ENCODE data around the gene PPP1R14B.
A peak's percentile ranks its signal among the peaks of the same experiment; 100 is the strongest.
"Not testable (repeated sequence)": the region's sequence is repeated elsewhere in the genome, so short reads cannot be mapped to it uniquely, and the experiment has no call there.

PPP1R14B gene

DNA sequence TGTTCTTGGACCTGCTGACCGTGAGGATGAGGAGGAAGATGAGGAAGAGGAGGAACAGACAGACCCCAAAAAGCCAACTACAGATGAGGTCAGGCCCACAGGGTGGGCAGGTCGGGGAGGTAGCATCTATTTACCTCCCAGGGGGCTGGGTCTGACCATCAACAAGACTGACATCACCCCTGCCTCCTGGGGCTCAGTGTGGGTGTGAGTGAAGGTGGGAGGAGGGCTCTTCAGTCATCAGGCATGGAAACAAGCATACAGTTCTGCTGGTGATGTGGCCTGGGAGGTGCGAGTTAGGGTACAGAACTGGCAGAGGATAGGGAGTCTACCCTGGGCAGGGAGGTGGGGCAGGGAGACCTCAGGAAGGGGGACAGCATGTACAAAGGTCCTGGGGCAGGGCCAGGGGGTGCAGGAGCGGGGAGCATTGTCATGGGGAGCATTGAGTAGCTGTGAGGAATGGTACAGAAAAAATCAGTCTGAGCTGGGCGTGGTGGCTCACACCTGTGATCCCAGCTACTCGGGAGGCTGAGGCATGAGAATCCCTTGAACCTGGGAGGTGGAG, 13.5 kb upstream of the PPP1R14B start:
- no peak for DNase-seq

GRCh38 chr11:64259533-64260067, 12.9 kb upstream of the PPP1R14B start:
- DNase-seq = no peak

- DNase-seq = no peak
Observed at GRCh38 chr11:64258946-64259532, 12.3 kb upstream of the PPP1R14B start.

GRCh38 chr11:64258356-64258755, 11.6 kb upstream of the PPP1R14B start:
- no peak for DNase-seq

GRCh38 chr11:64256300-64256699, 9.6 kb upstream of the PPP1R14B start:
- no peak for DNase-seq

DNA sequence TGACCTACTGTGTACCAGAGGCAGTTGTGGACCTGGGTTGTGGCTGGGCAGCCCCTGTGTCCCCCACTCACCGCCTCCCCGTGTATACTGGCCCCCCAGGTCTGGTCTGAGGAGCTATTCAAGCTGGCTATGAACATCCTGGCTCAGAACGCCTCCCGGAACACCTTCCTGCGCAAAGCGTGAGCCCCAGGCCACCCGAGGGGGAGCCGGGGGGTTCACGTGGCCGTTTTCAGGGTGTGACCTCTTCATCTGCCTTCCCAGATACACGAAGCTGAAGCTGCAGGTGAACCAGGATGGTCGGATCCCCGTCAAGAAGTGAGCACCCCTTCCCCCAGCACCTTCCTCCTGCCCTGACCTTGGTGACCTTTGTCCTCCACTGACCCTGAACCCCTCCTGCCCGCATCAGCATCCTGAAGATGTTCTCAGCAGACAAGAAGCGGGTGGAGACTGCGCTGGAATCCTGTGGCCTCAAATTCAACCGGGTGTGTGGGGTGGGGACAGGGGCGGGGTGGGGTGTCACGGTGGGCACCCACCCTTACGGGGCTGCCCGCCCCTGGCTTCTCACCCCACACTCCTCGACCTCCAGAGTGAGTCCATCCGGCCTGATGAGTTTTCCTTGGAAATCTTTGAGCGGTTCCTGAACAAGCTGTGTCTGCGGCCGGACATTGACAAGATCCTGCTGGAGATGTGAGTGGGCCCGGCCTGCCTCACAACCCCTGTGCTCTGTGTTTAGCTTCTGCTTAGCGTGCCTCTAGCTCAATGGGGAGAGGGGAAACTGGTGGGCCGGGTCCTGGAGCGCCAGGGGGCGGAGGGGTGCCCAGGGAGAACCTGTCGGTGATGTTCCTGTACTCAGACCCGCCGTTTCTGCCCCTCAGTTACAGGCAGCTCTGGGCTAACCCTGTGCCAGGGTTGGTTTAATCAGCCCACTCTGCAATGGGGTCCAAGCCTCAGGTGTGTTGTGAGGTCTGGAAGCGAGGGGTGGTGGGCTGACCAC, 8.7 kb upstream of the PPP1R14B start:
- DNase-seq = no peak

DNA sequence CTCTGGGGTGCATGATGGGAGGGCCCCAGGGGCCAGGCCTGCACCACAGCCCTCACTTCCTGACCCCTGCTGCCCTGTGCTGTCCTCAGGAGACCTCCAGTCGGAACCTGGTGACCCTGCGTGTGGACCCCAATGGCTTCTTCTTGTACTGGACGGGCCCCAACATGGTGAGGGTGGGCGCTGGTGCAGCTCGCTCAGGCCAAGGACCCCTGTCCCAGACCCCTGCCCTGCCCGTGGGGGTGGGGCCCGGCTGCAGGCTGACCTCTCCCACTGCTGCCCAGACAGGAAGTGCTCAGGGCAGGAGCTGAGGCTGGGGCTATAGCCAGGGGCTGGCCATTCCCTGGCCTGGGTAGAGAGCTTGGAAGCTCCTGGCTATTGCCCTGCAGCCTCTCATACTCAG, 7.6 kb upstream of the PPP1R14B start:
- DNase-seq = no peak

- DNase-seq = no peak
Observed at GRCh38 chr11:64253481-64253880, 6.7 kb upstream of the PPP1R14B start.

DNA sequence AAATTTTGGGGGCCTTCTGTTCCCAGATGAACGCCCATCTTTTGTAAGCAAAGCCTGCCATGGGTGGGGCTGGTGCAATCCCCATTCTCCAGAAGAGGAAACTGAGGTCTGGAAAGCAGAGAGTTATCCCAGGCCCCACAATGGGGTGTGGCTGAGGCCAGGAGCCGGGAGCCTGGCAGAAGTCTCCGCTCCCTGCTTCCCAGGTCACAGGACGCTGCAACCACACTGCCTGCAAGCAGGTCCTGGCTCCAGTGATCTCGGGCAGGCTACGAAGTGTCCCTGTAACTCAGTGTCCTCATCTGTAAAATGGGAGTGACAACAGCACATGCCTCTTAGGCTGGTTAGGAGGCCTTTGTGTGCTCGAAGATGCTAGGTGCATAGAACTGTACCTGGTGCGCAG, 6.3 kb upstream of the PPP1R14B start:
- DNase-seq = no peak

DNA sequence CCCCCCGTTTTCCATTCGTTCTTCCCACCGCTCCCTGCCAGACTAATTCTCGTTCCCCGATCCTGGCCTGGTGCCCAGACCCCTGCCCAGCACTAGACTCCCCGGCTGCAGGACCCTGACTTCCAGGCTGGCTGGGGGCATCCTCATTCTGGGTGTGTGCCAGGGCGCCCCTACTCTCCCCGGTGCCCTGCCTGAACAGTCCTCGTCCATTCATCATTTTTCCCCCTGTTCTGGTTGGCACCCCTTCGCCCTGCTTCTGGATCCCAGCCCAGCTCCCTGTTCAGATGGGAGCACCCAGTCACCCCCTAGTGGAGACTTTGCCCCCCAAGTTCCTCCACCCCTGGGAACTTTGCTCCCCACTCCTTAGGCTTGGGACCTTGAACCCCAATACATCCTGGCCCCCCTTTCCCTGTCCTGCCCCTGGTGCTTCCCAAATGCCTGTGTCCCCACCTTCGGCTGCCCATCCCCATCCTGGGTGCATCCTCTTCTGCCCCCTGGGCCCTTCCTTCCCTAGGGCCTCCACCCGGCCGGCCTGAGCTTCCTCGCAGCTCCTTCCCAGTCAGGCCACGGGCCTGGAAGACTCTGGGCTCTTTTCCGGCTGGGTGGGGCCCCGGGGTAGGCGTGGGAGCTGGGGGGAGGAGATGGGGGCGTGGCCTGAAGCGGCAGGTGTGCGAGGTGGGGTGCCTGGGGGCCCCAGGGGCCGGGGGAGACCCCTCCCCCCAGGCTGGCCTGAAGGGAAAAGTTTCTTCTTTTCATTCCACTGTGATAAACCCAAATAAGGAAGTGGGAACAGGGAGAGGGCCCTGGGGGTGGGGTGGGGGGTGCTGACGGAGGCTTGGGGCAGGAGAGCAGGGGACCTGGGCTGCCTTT, 5.5 kb upstream of the PPP1R14B start:
- DNase-seq = peak; percentile 70

- DNase-seq = no peak
Observed at GRCh38 chr11:64251753-64252002, 4.9 kb upstream of the PPP1R14B start.

DNA sequence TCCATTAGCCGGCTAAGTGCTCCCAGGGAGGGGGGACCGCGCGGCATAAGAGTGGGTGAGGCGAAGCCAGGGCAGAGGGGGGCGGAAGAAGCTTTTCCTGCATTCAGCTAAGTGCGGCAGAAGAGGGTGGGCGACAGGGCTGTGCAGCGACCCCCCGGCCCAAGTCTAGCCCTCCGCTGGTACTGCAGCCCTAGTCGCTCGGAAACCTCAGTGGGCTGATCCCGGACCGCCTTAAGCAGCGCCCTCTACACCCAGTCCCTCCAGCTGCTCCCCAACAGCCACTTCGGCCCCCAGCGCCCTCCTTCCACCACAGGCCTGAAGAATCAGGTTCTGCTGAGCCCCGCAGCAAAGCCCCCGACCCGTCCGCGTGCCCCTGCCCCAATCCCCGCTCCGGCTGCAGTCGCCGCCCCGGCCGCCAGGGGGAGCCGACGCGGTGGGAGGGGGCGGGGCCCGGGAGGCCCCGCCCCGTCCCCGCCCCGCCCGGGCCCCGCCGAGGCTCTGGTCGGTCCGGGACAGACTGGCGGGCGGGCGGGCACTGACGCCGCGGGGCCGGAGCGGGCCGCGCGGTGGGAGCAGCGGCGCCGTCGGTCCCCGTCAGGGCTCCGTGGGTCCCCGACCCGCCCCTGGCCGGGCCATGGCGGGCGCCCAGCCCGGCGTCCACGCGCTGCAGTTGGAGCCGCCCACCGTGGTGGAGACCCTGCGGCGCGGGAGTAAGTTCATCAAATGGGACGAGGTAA, 4.4 kb upstream of the PPP1R14B start, which contains the start of gene PLCB3:
PLCB3 (plus strand) TSS at position 515 of the 737 bp plus-strand sequence; CDS start at position 635, 120 bp downstream.
- DNase-seq = no peak

GRCh38 chr11:64250415-64251015, 3.8 kb upstream of the PPP1R14B start:
- DNase-seq = no peak

DNA sequence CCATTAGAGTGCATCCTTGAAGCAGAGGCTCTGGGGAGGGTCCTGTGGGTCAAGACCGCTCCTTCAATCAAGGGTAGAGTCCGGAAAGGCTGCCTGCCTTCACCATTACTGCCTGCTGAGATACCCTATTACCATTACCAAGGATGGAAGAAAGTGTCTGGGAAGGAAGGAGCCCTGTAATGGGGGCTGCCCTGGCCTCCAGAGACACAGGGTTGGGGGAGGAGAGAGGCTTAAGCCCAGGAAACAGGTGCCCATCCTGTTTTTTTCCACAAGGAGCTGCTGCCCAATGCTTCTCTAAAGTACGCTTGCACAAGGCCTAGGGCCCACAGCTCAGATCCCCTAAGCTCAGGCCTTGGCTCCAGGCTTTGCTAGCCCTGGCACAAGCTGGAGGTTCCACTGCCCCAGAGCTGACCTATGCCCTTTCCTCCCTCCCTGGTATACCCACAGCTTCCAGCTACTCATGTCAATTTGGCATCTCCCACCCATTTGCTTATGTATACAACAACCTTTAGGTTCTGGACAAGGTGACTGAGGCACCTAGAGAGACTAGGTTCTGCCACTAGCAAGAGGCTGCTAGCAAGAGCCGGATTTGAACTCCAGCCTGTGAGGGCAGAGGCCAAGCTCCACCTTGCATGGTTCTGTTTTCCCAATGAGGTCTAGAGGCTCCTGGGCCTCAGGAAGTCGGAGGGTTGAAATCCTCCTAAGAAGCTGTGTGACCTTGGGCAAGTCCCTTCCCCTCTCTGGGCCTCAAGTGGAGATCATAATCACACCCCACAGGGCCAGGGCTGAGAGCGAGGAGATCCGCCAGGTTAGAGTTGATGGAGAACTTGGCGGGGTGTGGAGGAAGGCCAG, 3.0 kb upstream of the PPP1R14B start:
- DNase-seq = no peak

DNA sequence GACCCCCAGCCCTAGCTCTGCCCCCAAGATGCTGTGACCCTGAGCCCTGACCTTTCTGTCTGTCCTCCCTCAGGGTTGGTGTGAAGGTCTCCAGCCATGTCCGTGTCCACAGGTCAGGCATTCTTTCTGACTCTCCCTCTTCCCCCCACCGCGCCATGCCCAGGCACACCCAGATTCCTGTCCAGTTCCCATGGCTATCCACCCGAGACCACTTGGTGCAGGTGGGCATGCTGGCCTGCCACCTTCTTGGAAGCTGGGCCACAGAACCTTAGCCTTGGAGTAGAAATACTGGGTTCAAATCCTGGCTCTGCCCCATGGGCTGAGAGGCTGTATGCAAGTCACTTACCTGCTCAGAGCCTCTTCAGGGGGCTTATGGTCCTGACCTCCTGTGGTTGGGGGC, 2.3 kb upstream of the PPP1R14B start:
- DNase-seq = no peak

GRCh38 chr11:64248578-64248977, 1.8 kb upstream of the PPP1R14B start:
- no peak for DNase-seq

DNA sequence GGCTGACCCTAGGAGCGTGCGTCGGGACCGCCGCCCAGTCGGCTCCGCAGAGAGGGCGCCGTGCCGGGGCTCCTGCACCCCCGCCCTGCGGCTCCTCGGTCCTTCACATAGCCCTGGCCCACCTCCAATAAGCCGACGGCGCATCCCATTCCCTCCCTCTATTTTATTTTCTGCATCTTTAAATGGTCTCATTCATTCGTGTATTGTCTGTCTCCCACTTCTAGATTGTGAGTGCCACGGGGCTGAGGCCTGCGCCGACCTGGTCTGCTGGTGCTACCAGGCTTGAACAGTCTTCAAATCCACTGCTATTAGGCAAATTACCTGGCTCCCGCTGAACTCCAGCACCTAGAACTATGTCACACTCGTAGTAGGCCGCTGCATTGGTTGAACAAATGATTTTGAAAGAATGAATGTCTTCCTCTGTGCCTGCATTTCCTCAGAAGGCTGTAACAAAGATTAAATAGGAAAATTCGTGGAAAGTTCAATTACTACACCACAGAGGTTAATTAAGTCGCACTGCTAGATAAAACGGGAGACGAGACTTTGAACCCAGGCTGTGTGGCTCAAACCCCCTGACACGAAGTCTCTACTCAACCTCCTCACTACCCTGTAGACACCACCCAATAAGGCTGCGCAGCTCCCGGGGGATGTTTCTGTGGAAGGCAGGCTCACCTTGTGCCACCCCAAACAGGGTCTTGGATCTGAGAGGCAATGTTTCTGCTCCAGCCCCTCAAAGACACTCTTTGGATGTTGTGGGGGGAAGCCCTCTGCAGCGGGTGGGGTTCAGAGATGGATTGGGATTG, 1.2 kb upstream of the PPP1R14B start:
- no peak for DNase-seq

GRCh38 chr11:64246621-64246870, 197 bp downstream of the PPP1R14B start:
- DNase-seq = not testable (repeated sequence)

DNA sequence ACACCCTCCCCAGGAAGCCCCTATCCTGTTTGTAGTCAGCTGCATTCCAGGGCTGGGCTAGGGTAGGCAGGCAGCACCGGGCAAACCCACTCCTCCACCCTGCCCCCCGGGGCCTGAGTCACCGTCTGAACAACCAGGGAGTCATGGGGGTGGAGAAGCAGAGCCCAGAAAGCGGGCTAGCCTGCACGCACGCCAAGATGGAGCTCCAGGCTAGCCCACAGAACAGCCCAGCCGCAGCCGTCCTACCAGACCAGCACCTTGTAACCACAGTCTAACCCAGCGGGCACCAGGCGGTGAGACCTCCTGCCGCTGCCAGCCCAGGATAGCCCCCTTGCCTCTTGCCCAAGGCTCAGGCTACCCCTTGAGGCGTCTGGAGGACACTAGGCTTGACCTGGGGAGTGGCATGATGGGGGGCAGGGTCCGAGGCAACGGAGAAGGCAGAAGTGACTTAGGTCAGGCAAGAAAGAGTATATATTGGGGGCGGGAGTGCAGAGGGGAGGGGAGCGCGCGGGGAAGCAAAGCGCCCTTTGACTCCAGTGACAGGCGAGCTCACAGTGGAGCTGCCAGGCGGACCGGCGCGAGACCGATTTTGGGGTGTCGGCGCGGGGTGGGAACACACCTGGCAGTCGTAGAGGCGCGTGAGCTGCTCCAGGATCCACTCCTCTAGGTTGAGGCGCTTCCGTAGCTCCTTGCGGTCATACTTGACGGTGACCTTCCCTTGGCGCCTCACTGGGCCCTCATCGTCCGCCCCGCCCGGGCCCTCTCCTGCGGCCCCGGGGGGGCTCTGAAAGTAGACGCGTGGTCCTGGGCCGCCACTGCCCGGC, 734 bp downstream of the PPP1R14B start:
- DNase-seq = peak; percentile 97
